DOHH2 (cell line): ENCODE results near the gene CST2.

ENCODE experiments used
- H3F3A ChIP-seq: fragments of 200-600 bp; sonication (generic), shearing (Covaris generic); 2 replicates; pipeline ENCODE4 v1.6.0; 2016; ENCODE audit warnings: antibody characterized with exemption, mild to moderate bottlenecking; ENCODE audit not compliant: control insufficient read depth, insufficient read depth
- H3K27ac ChIP-seq: fragments of 200-600 bp; sonication (generic); 2 replicates; pipeline ENCODE4 v1.5.1; 2014; ENCODE audit warnings: low read depth, mild to moderate bottlenecking, low read length, moderate library complexity
- H3K27me3 ChIP-seq: fragments of 200-600 bp; sonication (generic); 2 replicates; pipeline ENCODE4 v1.6.1; 2014; ENCODE audit warnings: mild to moderate bottlenecking, low read length, mixed read lengths; ENCODE audit not compliant: control insufficient read depth
- H3K36me3 ChIP-seq: fragments of 200-600 bp; sonication (generic); 2 replicates; pipeline ENCODE4 v1.6.1; 2014; ENCODE audit warnings: mild to moderate bottlenecking, low read length, moderate library complexity, mixed read lengths; ENCODE audit not compliant: control insufficient read depth
- H3K4me1 ChIP-seq: fragments of 200-600 bp; sonication (generic); 2 replicates; pipeline ENCODE4 v1.6.1; 2014; ENCODE audit warnings: mild to moderate bottlenecking, low read length, mixed read lengths; ENCODE audit not compliant: control insufficient read depth
- H3K4me2 ChIP-seq: fragments of 200-600 bp; sonication (generic); 2 replicates; pipeline ENCODE4 v1.6.0; 2014; ENCODE audit warnings: mild to moderate bottlenecking, low read length, moderate library complexity
- H3K4me3 ChIP-seq: fragments of 200-600 bp; sonication (generic); 2 replicates; pipeline ENCODE4 v1.5.1; 2014; ENCODE audit warnings: mild to moderate bottlenecking, low read length, mixed read lengths
- H3K79me2 ChIP-seq: fragments of 200-600 bp; sonication (generic); 2 replicates; pipeline ENCODE4 v1.6.1; 2014; ENCODE audit warnings: mild to moderate bottlenecking, low read length, mixed read lengths; ENCODE audit not compliant: control insufficient read depth
- H3K9me2 ChIP-seq: fragments of 200-600 bp; sonication (generic); replicated peaks from 2 replicates; pipeline ENCODE4 v1.6.1; 2014; ENCODE audit warnings: mild to moderate bottlenecking, low read length, mixed read lengths; ENCODE audit not compliant: control insufficient read depth
- H3K9me3 ChIP-seq: fragments of 200-600 bp; sonication (generic); 2 replicates; pipeline ENCODE4 v1.6.1; 2014; ENCODE audit warnings: antibody characterized with exemption, low read length, mixed read lengths; ENCODE audit not compliant: control insufficient read depth, insufficient read depth
- H4K20me1 ChIP-seq: fragments of 200-600 bp; sonication (generic); 2 replicates; pipeline ENCODE4 v1.6.0; 2014; ENCODE audit warnings: low read depth, mild to moderate bottlenecking, antibody characterized with exemption, low read length, moderate library complexity; ENCODE audit not compliant: control insufficient read depth, insufficient read depth
- CTCF ChIP-seq: fragments of 200-600 bp; sonication (generic); IDR thresholded peaks from one replicate; pipeline ENCODE4 v1.5.1; 2014; ENCODE audit warnings: antibody characterized with exemption, mild to moderate bottlenecking, low read depth, low read length; ENCODE audit not compliant: poor library complexity, severe bottlenecking
- EZH2phosphoT487 ChIP-seq: fragments of 200-600 bp; sonication (generic); IDR thresholded peaks from 2 replicates; pipeline ENCODE4 v1.6.1; 2017; ENCODE audit warnings: borderline replicate concordance, mild to moderate bottlenecking, antibody characterized with exemption, low read length, moderate library complexity, mixed read lengths

The CST2 gene, protein sequence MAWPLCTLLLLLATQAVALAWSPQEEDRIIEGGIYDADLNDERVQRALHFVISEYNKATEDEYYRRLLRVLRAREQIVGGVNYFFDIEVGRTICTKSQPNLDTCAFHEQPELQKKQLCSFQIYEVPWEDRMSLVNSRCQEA

GRCh38 chr20:23826541-23827021 lies at the start of gene CST2:
Gene CST2 (minus strand): TSS chr20:23826729. CDS start chr20:23826660, 69 bp downstream.
- Histone ChIP-seq H3K9me3 (no peaks in the 10 kb centered on the region), H3F3A (no peaks in the 10 kb centered on the region), H3K9me2 (no peaks in the 10 kb centered on the region), H3K27me3 (no peaks in the 10 kb centered on the region), H3K4me2 (no peak within 1 kb of the TSS), H3K4me3 (no peak within 1 kb of the TSS), H3K4me1 (no peaks in the 10 kb centered on the region), H3K36me3 (no peaks in the 10 kb centered on the region), H4K20me1 (no peaks in the 10 kb centered on the region), H3K79me2 (no peaks in the 10 kb centered on the region), H3K27ac (no peak within 1 kb of the TSS)
- TF ChIP-seq EZH2phosphoT487, result no peak
- no peak for TF ChIP-seq CTCF

DNA sequence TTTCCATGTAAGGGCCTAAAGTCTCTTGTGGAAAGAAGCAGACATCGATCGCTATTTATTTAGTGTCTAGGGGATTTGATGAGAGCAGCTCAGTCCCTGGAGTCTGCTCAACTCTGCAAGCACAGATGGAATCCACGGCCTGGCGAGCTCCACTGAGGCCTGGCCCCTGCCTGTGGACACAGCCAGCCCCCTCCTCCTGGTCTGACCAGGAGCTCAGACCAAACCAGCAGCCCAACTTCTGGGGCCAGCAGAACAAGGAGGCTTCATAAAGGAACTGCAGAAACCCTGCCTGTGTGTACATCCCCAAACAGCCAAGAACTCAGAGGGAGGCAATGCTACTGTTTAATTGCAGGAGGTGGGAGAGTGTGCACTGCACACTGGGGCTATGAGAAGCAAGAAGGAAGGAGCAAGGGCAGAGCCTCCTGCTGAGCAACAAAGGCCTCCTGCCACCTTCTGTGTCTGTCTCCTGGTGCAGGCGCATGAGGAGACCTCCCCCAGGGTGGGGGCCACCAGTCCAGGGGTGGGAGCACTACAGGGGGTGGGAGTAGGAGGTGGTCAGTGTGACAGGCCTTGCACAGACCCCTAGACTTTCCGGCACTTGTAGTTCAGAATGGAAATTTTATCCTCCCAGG lies 49.2 kb upstream of the CST2 start:
- Histone ChIP-seq H3K79me2 (no peaks in the 10 kb centered on the region), H3F3A (no peaks in the 10 kb centered on the region), H3K4me3 (no peak overlapping the region), H3K9me2 (no peaks in the 10 kb centered on the region), H3K4me2 (no peak overlapping the region), H3K27me3 (no peaks in the 10 kb centered on the region), H3K4me1 (peaks cover 6% of the 10 kb centered on the region), H3K27ac (no peak overlapping the region), H3K36me3 (no peaks in the 10 kb centered on the region), H4K20me1 (no peaks in the 10 kb centered on the region), H3K9me3 (no peaks in the 10 kb centered on the region)
- TF ChIP-seq EZH2phosphoT487, result no peak

DNA sequence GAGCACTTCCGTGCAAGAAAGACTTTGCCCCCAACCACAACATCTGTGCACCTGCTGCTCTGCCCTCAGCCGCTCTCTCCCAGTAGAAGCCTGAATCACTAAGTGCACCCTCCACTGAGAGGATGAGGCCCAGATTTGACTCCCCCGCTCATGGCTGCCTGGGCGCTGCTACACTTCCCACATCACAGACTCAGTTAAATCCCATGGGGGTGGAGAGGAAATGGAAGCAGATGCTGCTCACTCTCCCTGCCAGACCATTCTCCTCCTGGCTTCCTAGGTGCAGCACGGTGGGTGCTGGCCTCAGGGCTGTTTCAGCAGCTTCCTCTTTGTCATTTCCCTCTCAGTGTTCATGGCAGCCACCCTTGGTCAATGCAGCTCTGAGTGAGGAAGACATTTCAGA lies 48.2 kb upstream of the CST2 start:
- Histone ChIP-seq H4K20me1 (no peaks in the 10 kb centered on the region), H3K4me2 (no peak overlapping the region), H3K9me2 (no peaks in the 10 kb centered on the region), H3K27ac (no peak overlapping the region), H3K9me3 (no peaks in the 10 kb centered on the region), H3K36me3 (no peaks in the 10 kb centered on the region), H3K4me3 (no peak overlapping the region), H3K79me2 (no peaks in the 10 kb centered on the region), H3K4me1 (peaks cover 6% of the 10 kb centered on the region), H3F3A (no peaks in the 10 kb centered on the region), H3K27me3 (no peaks in the 10 kb centered on the region)
- TF ChIP-seq EZH2phosphoT487 (no peak), CTCF (no peak)

GRCh38 chr20:23873370-23874015 lies 47.0 kb upstream of the CST2 start:
- peaks cover 6% of the 10 kb centered on the region for H3K4me1 ChIP-seq
- no peak overlapping the region for H3K4me2 ChIP-seq
- no peaks in the 10 kb centered on the region for H3F3A ChIP-seq
- no peak overlapping the region for H3K27ac ChIP-seq
- TF ChIP-seq CTCF, result no peak
- TF ChIP-seq EZH2phosphoT487, result no peak
- H4K20me1 ChIP-seq, result no peaks in the 10 kb centered on the region
- H3K9me2 ChIP-seq, result no peaks in the 10 kb centered on the region
- no peaks in the 10 kb centered on the region for H3K27me3 ChIP-seq
- no peak overlapping the region for H3K4me3 ChIP-seq
- H3K9me3 ChIP-seq, result no peaks in the 10 kb centered on the region
- no peaks in the 10 kb centered on the region for H3K36me3 ChIP-seq
- H3K79me2 ChIP-seq, result no peaks in the 10 kb centered on the region
